Trophoblast cell (in vitro differentiated cells and primary cell): Measurements from ENCODE around the gene SREBF1.

ENCODE experiments used
- DNase-seq, 2 donors: peaks; one replicate each; pipeline ENCODE4 v3.0.0-alpha.2; 2016
- H2AFZ ChIP-seq: 2 replicates; pipeline ENCODE4 v1.6.1; 2013; ENCODE audit warnings: low read length, moderate library complexity, mild to moderate bottlenecking; ENCODE audit not compliant: insufficient read depth, poor library complexity
- H2AK5ac ChIP-seq: 2 replicates; pipeline ENCODE4 v1.6.1; 2013; ENCODE audit warnings: mild to moderate bottlenecking, low read length
- H2BK120ac ChIP-seq: 2 replicates; pipeline ENCODE4 v1.6.1; 2013; ENCODE audit warnings: low read length, mild to moderate bottlenecking, moderate library complexity; ENCODE audit not compliant: insufficient read depth, poor library complexity
- H2BK12ac ChIP-seq: 2 replicates; pipeline ENCODE4 v1.6.1; 2013; ENCODE audit warnings: mild to moderate bottlenecking, low read length, moderate library complexity
- H2BK5ac ChIP-seq: 2 replicates; pipeline ENCODE4 v1.6.1; 2013; ENCODE audit warnings: low read length, low read depth, moderate library complexity, mild to moderate bottlenecking; ENCODE audit not compliant: poor library complexity
- H3K14ac ChIP-seq: 2 replicates; pipeline ENCODE4 v1.6.1; 2013; ENCODE audit warnings: mild to moderate bottlenecking, low read length
- H3K18ac ChIP-seq: 2 replicates; pipeline ENCODE4 v1.6.1; 2013; ENCODE audit warnings: mild to moderate bottlenecking, low read length
- H3K23ac ChIP-seq: 2 replicates; pipeline ENCODE4 v1.6.1; 2013; ENCODE audit warnings: low read length
- H3K27ac ChIP-seq: 2 replicates; pipeline ENCODE4 v1.5.1; 2013; ENCODE audit warnings: low read depth, mild to moderate bottlenecking, inconsistent platforms, low read length, moderate library complexity
- H3K27me3 ChIP-seq: 2 replicates; pipeline ENCODE4 v1.6.1; 2013; ENCODE audit warnings: inconsistent platforms, mild to moderate bottlenecking, low read length, moderate library complexity; ENCODE audit not compliant: insufficient read depth
- H3K36me3 ChIP-seq, 2 experiments: 1 replicate in 1 of 2; 2 replicates in 1 of 2; pipeline ENCODE4 v1.6.1; 2013; ENCODE audit warnings: low read length in 2 of 2, mild to moderate bottlenecking in 2 of 2, moderate library complexity in 1 of 2; ENCODE audit not compliant: insufficient read depth in 2 of 2, control insufficient read depth in 1 of 2
- H3K4ac ChIP-seq: 2 replicates; pipeline ENCODE4 v1.6.1; 2013; ENCODE audit warnings: low read depth, mild to moderate bottlenecking, low read length, moderate library complexity
- H3K4me1 ChIP-seq, 2 experiments: 1 replicate in 1 of 2; 2 replicates in 1 of 2; pipeline ENCODE4 v1.6.1; 2013; ENCODE audit warnings: low read length in 2 of 2, mild to moderate bottlenecking in 2 of 2, moderate library complexity in 1 of 2; ENCODE audit not compliant: insufficient read depth in 2 of 2, control insufficient read depth in 1 of 2
- H3K4me2 ChIP-seq: 2 replicates; pipeline ENCODE4 v1.6.1; 2013; ENCODE audit warnings: inconsistent platforms, mild to moderate bottlenecking, low read length, moderate library complexity
- H3K4me3 ChIP-seq: 2 replicates; pipeline ENCODE4 v1.5.1; 2013; ENCODE audit warnings: mild to moderate bottlenecking, low read depth, low read length, inconsistent platforms
- H3K79me1 ChIP-seq: one replicate; pipeline ENCODE4 v1.6.1; 2013; ENCODE audit warnings: low read length
- H3K79me2 ChIP-seq: 2 replicates; pipeline ENCODE4 v1.6.1; 2013; ENCODE audit warnings: low read length, mild to moderate bottlenecking; ENCODE audit not compliant: control insufficient read depth, insufficient read depth, poor library complexity
- H3K9ac ChIP-seq: 2 replicates; pipeline ENCODE4 v1.6.1; 2013; ENCODE audit warnings: mild to moderate bottlenecking, low read length
- H3K9me3 ChIP-seq: 2 replicates; pipeline ENCODE4 v1.6.1; 2013; ENCODE audit warnings: low read depth, mild to moderate bottlenecking, control low read depth, inconsistent platforms, low read length; ENCODE audit not compliant: insufficient read depth
- H4K12ac ChIP-seq: 2 replicates; pipeline ENCODE4 v1.6.1; 2013; ENCODE audit warnings: low read depth, mild to moderate bottlenecking, low read length, moderate library complexity
- H4K8ac ChIP-seq: 2 replicates; pipeline ENCODE4 v1.6.1; 2013; ENCODE audit warnings: low read depth, mild to moderate bottlenecking, low read length, moderate library complexity
- H4K91ac ChIP-seq: one replicate; pipeline ENCODE4 v1.6.1; 2013; ENCODE audit warnings: low read depth, mild to moderate bottlenecking, low read length, moderate library complexity
- WGBS: extraction: QIAGEN DNeasy Blood & Tissue Kit; methylation state at CpG from one replicate; pipeline ENCODE4 v1.1.7; 2013; ENCODE audit warnings: missing lambda C conversion rate; ENCODE audit not compliant: insufficient read length, insufficient coverage; ENCODE audit errors: extremely low coverage; 5-methylcytosine and 5-hydroxymethylcytosine counted together

The SREBF1 gene

DNA sequence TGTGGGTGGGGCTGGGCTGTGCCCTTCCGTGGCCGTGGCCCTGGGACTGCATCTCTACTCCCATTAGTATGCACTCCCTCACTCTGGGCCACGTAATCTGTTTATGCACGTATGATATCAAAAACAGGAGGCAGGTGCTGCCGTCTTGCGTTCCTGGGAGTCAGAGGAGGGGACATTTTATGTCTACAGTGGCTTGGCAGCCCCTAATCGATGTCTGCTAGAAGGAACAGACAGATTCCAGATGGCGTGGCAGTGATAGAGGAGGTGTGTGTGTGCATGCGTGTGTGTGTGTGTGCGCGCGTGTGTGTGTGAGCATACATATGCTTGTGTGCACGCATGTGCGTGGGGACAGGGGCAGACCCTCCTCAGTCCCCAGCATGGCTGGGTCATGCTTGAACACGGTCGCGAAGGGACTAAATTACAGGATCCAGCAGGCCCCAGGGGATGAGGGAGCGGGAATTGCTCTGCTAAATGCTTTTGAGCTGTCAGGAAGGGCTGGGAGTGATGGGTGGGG, 44.7 kb downstream of the SREBF1 start:
- Histone ChIP-seq H3K23ac (no peak overlapping the region), H2BK12ac (no peak overlapping the region)

DNA sequence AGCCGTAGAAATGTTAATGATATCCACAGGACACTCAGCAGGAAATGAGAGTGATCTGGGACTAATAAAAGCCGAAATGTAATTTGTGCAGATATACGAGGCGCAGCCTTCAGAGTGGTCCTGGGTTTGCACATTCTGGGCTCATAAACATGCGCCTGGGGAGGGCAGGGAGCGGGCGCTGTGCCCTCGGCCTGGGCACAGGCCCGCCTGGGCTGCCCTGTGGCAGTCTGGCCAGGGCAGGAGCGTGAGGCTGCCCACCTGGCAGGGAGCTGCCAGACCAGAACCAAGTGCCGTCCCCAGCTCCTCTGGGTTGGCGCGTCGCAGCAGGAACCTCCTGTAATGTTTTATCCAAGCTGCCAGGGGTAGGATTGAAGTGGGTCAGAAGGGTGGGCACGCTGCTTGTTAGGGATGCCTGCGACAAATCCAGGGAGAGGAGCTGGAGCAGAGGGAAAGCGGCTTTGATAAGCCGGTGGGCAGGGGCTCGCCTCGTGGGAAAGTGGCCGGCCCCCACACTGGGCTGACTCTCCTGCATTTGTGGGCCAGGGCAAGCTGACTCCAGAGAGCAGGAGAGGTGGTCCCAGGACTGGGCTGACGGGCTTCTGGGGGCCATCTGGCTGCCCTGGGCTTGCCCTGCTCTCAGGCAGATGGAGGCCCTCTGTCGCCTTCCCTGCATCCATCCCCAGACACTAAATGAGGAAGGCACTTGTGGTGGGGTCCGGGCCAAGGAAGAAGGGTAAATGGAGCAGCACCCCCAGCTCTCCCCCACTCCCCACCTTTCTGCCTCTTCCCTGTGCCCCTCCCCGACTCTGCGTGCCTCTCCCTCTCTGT, 45.9 kb downstream of the SREBF1 start:
- Histone ChIP-seq H3K27me3 (no peaks in the 10 kb centered on the region), H3K18ac (no peak overlapping the region), H2BK120ac (no peak overlapping the region), H3K4ac (no peak overlapping the region), H3K79me2 (no peaks in the 10 kb centered on the region), H3K9me3 (no peaks in the 10 kb centered on the region), H4K91ac (no peak overlapping the region), H3K4me1 (peaks cover 12 to 16% of the 10 kb centered on the region in 2 experiments), H2BK12ac (no peak overlapping the region), H2BK5ac (no peak overlapping the region), H3K9ac (no peak overlapping the region), H2AK5ac (no peak overlapping the region), H3K79me1 (no peaks in the 10 kb centered on the region), H3K4me2 (no peak overlapping the region), H3K4me3 (no peak overlapping the region), H2AFZ (no peak overlapping the region), H3K14ac (no peak overlapping the region), H4K12ac (no peak overlapping the region), H4K8ac (no peak overlapping the region), H3K27ac (no peak overlapping the region), H3K23ac (no peak overlapping the region), H3K36me3 (peaks cover 30 to 31% of the 10 kb centered on the region in 2 experiments)
- no CpG with 5 or more reads among the region's 26 CpGs for WGBS
- no peak for DNase-seq

More for the DNA sequence above, 44.7 kb downstream of the SREBF1 start:
- H3K18ac ChIP-seq = peak overlapping the region; percentile 11
- no peak overlapping the region for H4K8ac ChIP-seq
- peaks cover 42 to 43% of the 10 kb centered on the region in 2 experiments for H3K36me3 ChIP-seq
- H3K4me2 ChIP-seq = no peak overlapping the region
- no peak overlapping the region for H2AFZ ChIP-seq
- H3K27ac ChIP-seq = no peak overlapping the region
- H4K91ac ChIP-seq = no peak overlapping the region
- no peak overlapping the region for H3K14ac ChIP-seq
- H3K4ac ChIP-seq = no peak overlapping the region
- H3K27me3 ChIP-seq = no peaks in the 10 kb centered on the region
- no peak overlapping the region for H4K12ac ChIP-seq
- H2BK5ac ChIP-seq = no peak overlapping the region
- no CpG with 5 or more reads among the region's 18 CpGs for WGBS
- H2AK5ac ChIP-seq = no peak overlapping the region
- no peak overlapping the region for H2BK120ac ChIP-seq
- H3K79me1 ChIP-seq = no peaks in the 10 kb centered on the region
- no peak overlapping the region for H3K4me3 ChIP-seq
- peaks cover 6 to 12% of the 10 kb centered on the region in 2 experiments for H3K4me1 ChIP-seq
- H3K79me2 ChIP-seq = no peaks in the 10 kb centered on the region
- no peak for DNase-seq
- no peak overlapping the region for H3K9ac ChIP-seq
- H3K9me3 ChIP-seq = no peaks in the 10 kb centered on the region

DNA sequence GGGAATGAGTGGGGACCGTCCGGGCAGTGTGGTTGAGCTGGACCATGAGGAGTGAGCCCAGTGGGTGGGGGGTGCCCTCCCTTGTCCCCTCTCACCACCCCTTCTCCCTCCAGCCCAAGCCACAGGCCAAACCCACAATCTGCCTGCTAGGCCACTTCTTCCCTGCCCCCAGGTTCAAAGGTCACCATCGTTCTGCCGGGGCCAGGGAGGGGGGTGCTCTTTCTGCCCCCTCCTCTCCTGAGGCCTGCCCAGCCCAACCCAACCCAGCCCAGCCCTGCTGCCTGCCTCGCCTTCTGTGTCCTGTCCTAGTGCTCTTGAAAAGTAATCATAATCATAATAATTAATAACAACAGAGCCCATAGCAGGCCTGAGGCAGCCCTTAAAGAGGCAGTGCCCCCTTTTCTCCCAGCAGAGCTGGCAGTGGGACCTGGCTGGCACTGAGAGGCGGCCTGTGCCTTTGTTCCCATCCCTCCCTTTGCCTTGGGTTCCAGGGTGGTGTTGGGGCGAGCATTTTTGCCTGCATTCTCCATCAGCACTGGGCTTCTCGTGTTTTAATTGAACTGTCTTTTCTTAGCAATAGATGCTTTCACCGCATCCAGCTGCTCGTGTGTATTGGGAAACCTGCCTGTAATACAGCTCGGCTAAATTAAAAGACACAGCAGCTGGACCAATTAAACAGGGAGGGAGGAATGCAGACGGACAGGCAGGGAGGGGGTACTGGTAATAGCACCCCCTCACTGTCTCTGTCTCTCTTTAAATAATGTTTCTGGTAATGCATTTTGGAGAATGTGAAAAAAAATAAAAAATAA, 46.8 kb downstream of the SREBF1 start:
- no peak overlapping the region for H2BK120ac ChIP-seq
- no CpG with 5 or more reads among the region's 12 CpGs for WGBS
- peaks cover 14 to 19% of the 10 kb centered on the region in 2 experiments for H3K4me1 ChIP-seq
- no peaks in the 10 kb centered on the region for H3K79me2 ChIP-seq
- H3K23ac ChIP-seq = no peak overlapping the region
- H3K4me2 ChIP-seq = no peak overlapping the region
- H4K8ac ChIP-seq = no peak overlapping the region
- no peak overlapping the region for H2AK5ac ChIP-seq
- no peak for DNase-seq
- no peak overlapping the region for H3K4ac ChIP-seq
- H3K18ac ChIP-seq = no peak overlapping the region
- no peak overlapping the region for H3K27ac ChIP-seq
- H2BK5ac ChIP-seq = no peak overlapping the region
- no peaks in the 10 kb centered on the region for H3K79me1 ChIP-seq
- no peak overlapping the region for H2BK12ac ChIP-seq
- no peak overlapping the region for H3K4me3 ChIP-seq
- H3K27me3 ChIP-seq = no peaks in the 10 kb centered on the region
- H3K14ac ChIP-seq = no peak overlapping the region
- H3K36me3 ChIP-seq = peaks cover 22% of the 10 kb centered on the region in 2 experiments
- no peak overlapping the region for H4K12ac ChIP-seq
- no peak overlapping the region for H3K9ac ChIP-seq
- H4K91ac ChIP-seq = no peak overlapping the region
- H3K9me3 ChIP-seq = no peaks in the 10 kb centered on the region
- H2AFZ ChIP-seq = no peak overlapping the region

DNA sequence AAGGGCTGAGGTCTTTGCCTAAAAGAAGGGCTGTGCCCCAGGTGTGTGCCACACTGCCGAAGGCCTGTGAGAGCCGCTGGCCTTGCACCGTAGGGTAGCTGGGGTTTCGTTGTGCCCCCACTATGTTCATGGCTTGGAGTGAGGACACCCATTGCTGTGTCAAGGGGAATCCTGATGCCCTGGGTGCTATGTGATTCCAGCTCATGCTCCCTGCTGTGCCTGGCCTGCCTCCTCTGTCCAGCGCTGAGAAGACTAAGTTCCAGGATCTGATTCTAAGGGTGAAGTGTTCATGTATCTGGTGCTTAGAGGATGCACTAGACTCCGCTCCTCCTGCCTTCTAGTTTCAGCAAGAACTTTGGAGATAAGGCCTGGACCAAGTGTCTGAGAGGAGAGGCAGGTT, 47.4 kb downstream of the SREBF1 start:
- Histone ChIP-seq H3K27me3 (no peaks in the 10 kb centered on the region), H4K8ac (no peak overlapping the region), H3K4ac (no peak overlapping the region), H2AK5ac (no peak overlapping the region), H2BK5ac (no peak overlapping the region), H3K9ac (no peak overlapping the region), H4K12ac (no peak overlapping the region), H3K79me1 (no peaks in the 10 kb centered on the region), H3K14ac (no peak overlapping the region), H3K23ac (no peak overlapping the region), H3K27ac (no peak overlapping the region), H3K18ac (no peak overlapping the region), H3K4me1 (peaks cover 20 to 25% of the 10 kb centered on the region in 2 experiments), H3K36me3 (peaks cover 16% of the 10 kb centered on the region in 2 experiments), H4K91ac (no peak overlapping the region), H3K79me2 (no peaks in the 10 kb centered on the region), H3K4me3 (no peak overlapping the region), H3K4me2 (no peak overlapping the region), H2BK120ac (no peak overlapping the region), H2BK12ac (no peak overlapping the region), H2AFZ (no peak overlapping the region), H3K9me3 (peaks cover 2% of the 10 kb centered on the region)
- DNase-seq = no peak
- no CpG with 5 or more reads among the region's 6 CpGs for WGBS
